Measurements from ENCODE around the gene ARHGAP25.

- no peak for TF ChIP-seq CTCF (conservative IDR thresholded peaks at IDR 0.05)
- TF ChIP-seq EZH2 (IDR thresholded peaks at IDR 0.05; ENCODE audit: low read depth), result no peak
Measured at GRCh38 chr2:68865108-68865507, 130.5 kb downstream of the ARHGAP25 start.

Data from PC-9 (cell line).